Caco-2 (cell line): ENCODE measurements around the gene METTL21A. TPM values are rescaled to one million over a fixed set of nuclear protein-coding genes. Genes with fewer than 3 reads are reported as not detected.

ENCODE experiments used
- BruUV-seq: library from RNA; stranded (reverse); fragments of 400-500 nt; replicated peaks from 2 replicates; lab custom pipeline; 2021; lab: Mats Ljungman, UMichigan
- CTCF ChIA-PET: fragments of 300-600 bp; sonication (Branson Sonifier 250); formaldehyde crosslinking; loops from one replicate; lab custom pipeline; 2022; ENCODE audit warnings: antibody characterized with exemption; lab: Charles Lee
- POLR2A ChIA-PET: fragments of 300-600 bp; sonication (Branson Sonifier 250); formaldehyde crosslinking; loops from one replicate; lab custom pipeline; 2022; ENCODE audit warnings: antibody characterized with exemption; lab: Charles Lee
- DNase-seq, 2 experiments: peaks; one replicate each; pipeline versions ENCODE4 v3.0.0 to v3.0.0-alpha.2; 2020 to 2022
- H3K27me3 ChIP-seq: replicated peaks from 2 replicates; pipeline ENCODE4 v1.6.0; 2011; ENCODE audit warnings: low read length; ENCODE audit not compliant: control insufficient read depth, insufficient read depth
- H3K36me3 ChIP-seq: 2 replicates; pipeline ENCODE4 v1.5.1; 2011; ENCODE audit warnings: low read length; ENCODE audit not compliant: control insufficient read depth, insufficient read depth
- H3K4me1 ChIP-seq: fragments of 250-450 bp; sonication (Bioruptor Pico); 2 replicates; pipeline ENCODE4 v1.5.1; 2020; ENCODE audit warnings: mild to moderate bottlenecking
- H3K4me3 ChIP-seq: 2 replicates; pipeline ENCODE4 v1.5.1; 2011; ENCODE audit warnings: low read depth, mild to moderate bottlenecking, control low read depth, low read length
- H3K9me3 ChIP-seq: fragments of 250-450 bp; sonication (Bioruptor Pico); 2 replicates; pipeline ENCODE4 v1.5.1; 2020; ENCODE audit warnings: mild to moderate bottlenecking, moderate library complexity
- H3K27ac Mint-ChIP-seq: one replicate; pipeline ENCODE4 v1.8.0; 2022; ENCODE audit warnings: mixed read lengths; ENCODE audit not compliant: unreplicated experiment
- H3K27me3 Mint-ChIP-seq: one replicate; pipeline ENCODE4 v1.8.0; 2022; ENCODE audit warnings: mixed read lengths; ENCODE audit not compliant: insufficient read depth, unreplicated experiment
- H3K36me3 Mint-ChIP-seq: one replicate; pipeline ENCODE4 v1.8.0; 2022; ENCODE audit warnings: mild to moderate bottlenecking, mixed read lengths; ENCODE audit not compliant: insufficient read depth, unreplicated experiment
- H3K4me1 Mint-ChIP-seq: one replicate; pipeline ENCODE4 v1.8.0; 2022; ENCODE audit warnings: low read depth, mixed read lengths; ENCODE audit not compliant: unreplicated experiment
- H3K4me3 Mint-ChIP-seq: one replicate; pipeline ENCODE4 v1.8.0; 2022; ENCODE audit warnings: mild to moderate bottlenecking, moderate library complexity, mixed read lengths; ENCODE audit not compliant: unreplicated experiment
- H3K9me3 Mint-ChIP-seq: one replicate; pipeline ENCODE4 v1.8.0; 2022; ENCODE audit warnings: mixed read lengths; ENCODE audit not compliant: unreplicated experiment
- intact Hi-C: fragments of 100-400 bp; cut with micrococcal nuclease; formaldehyde crosslinking; loops from one replicate; pipeline ENCODE4 v1.10.0; 2022; ENCODE audit not compliant: unreplicated experiment
- total RNA-seq: library from RNA; stranded (reverse); gene quantifications from 2 replicates; pipeline ENCODE4 v1.2.3, GENCODE V29; 2022
- TF ChIP-seq, protein P1 (sequence below), 2 experiments: fragments of 200-600 bp in 1 of 2; IDR thresholded peaks; 1 replicate in 1 of 2; 2 replicates in 1 of 2; pipeline versions ENCODE4 v1.5.1 to v1.8.0; 2011 to 2022; ENCODE audit warnings: antibody characterized with exemption in 1 of 2, control low read depth in 1 of 2, inconsistent platforms in 1 of 2, low read depth in 1 of 2, low read length in 1 of 2, mild to moderate bottlenecking in 1 of 2, moderate library complexity in 1 of 2; ENCODE audit not compliant: insufficient read depth in 1 of 2, severe bottlenecking in 1 of 2, unreplicated experiment in 1 of 2

METTL21A gene
- total RNA-seq, 1 experiment from 2014 or later: 31.0 TPM

GRCh38 chr2:207601774-207602173 lies 23.4 kb downstream of the METTL21A start:
- Mint-ChIP-seq H3K36me3 (peaks cover 13% of the 10 kb centered on the region), H3K27ac (no peak overlapping the region), H3K27me3 (no peaks in the 10 kb centered on the region), H3K4me1 (no peaks in the 10 kb centered on the region), H3K9me3 (no peaks in the 10 kb centered on the region), H3K4me3 (no peak overlapping the region)
- BruUV-seq: no TSS peak
- Histone ChIP-seq H3K4me1 (no peaks in the 10 kb centered on the region), H3K4me3 (no peak overlapping the region), H3K27me3 (no peaks in the 10 kb centered on the region), H3K36me3 (no peaks in the 10 kb centered on the region; the same call in 1 of the 2 replicates), H3K9me3 (no peaks in the 10 kb centered on the region)
- DNase-seq: no peak
- ChIA-PET CTCF (interaction anchor here (0.8 kb wide), 1 partner anchor 439 kb away, joined by 5 read pairs; no protein-coding TSS in a partner anchor), POLR2A (no interaction called here)
- TF ChIP-seq, protein P1, sequence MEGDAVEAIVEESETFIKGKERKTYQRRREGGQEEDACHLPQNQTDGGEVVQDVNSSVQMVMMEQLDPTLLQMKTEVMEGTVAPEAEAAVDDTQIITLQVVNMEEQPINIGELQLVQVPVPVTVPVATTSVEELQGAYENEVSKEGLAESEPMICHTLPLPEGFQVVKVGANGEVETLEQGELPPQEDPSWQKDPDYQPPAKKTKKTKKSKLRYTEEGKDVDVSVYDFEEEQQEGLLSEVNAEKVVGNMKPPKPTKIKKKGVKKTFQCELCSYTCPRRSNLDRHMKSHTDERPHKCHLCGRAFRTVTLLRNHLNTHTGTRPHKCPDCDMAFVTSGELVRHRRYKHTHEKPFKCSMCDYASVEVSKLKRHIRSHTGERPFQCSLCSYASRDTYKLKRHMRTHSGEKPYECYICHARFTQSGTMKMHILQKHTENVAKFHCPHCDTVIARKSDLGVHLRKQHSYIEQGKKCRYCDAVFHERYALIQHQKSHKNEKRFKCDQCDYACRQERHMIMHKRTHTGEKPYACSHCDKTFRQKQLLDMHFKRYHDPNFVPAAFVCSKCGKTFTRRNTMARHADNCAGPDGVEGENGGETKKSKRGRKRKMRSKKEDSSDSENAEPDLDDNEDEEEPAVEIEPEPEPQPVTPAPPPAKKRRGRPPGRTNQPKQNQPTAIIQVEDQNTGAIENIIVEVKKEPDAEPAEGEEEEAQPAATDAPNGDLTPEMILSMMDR (IDR thresholded peaks at IDR 0.05; ENCODE audit: insufficient read depth in 1 of 2, low read depth in 1 of 2, low read length in 1 of 2, severe bottlenecking in 1 of 2, unreplicated experiment in 1 of 2): no peak
- intact Hi-C loops: loop anchor here (2.0 kb wide), 1 partner anchor 23 kb away; the partner anchor contains the start of gene METTL21A

GRCh38 chr2:207600231-207600630 lies 25.0 kb downstream of the METTL21A start:
- H3K27ac Mint-ChIP-seq: no peak overlapping the region
- H3K4me3 Mint-ChIP-seq: no peak overlapping the region
- H3K4me1 Mint-ChIP-seq: no peaks in the 10 kb centered on the region
- H3K27me3 ChIP-seq: no peaks in the 10 kb centered on the region
- TF ChIP-seq, protein P1 (IDR thresholded peaks at IDR 0.05; ENCODE audit: insufficient read depth in 1 of 2, low read depth in 1 of 2, low read length in 1 of 2, severe bottlenecking in 1 of 2, unreplicated experiment in 1 of 2): no peak
- no peaks in the 10 kb centered on the region for H3K27me3 Mint-ChIP-seq
- H3K36me3 ChIP-seq: no peaks in the 10 kb centered on the region; the same call in 1 of the 2 replicates
- intact Hi-C loops: loop anchor here (2.0 kb wide), 1 partner anchor 25 kb away; the partner anchor contains the start of gene METTL21A
- BruUV-seq: no TSS peak
- no peaks in the 10 kb centered on the region for H3K4me1 ChIP-seq
- no peak for DNase-seq
- POLR2A ChIA-PET: no interaction called here
- CTCF ChIA-PET: no interaction called here
- H3K9me3 ChIP-seq: no peaks in the 10 kb centered on the region
- peaks cover 21% of the 10 kb centered on the region for H3K36me3 Mint-ChIP-seq
- H3K4me3 ChIP-seq: no peak overlapping the region
- no peaks in the 10 kb centered on the region for H3K9me3 Mint-ChIP-seq

DNA sequence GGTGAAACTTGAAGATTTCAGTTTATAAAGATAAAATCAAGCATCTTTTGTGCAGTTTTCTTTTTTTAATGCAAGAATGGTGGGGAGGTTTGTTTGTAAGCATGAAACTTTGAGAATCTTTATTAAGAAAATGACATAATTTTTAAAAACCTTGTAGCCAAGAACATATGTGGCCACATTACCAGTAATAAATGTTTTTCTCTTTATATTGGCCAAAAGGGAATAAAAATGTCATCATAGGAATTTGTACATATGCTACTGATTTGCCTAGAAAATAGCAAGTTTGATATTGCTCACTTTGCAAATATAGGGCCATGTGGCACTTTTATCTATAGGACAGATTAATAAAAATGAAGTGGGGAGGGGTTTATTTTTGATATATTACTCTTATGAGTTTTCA lies 25.6 kb downstream of the METTL21A start:
- Histone ChIP-seq H3K4me1 (no peaks in the 10 kb centered on the region), H3K4me3 (no peak overlapping the region), H3K36me3 (no peaks in the 10 kb centered on the region), H3K27me3 (no peaks in the 10 kb centered on the region), H3K9me3 (no peaks in the 10 kb centered on the region)
- CTCF ChIA-PET: no interaction called here
- POLR2A ChIA-PET: no interaction called here
- intact Hi-C loops: loop anchor here (2.0 kb wide), 1 partner anchor 25 kb away; the partner anchor contains the start of gene METTL21A
- no peak overlapping the region for H3K27ac Mint-ChIP-seq
- TF ChIP-seq, protein P1 (IDR thresholded peaks at IDR 0.05; ENCODE audit: insufficient read depth in 1 of 2, low read depth in 1 of 2, low read length in 1 of 2, severe bottlenecking in 1 of 2, unreplicated experiment in 1 of 2): no peak
- BruUV-seq: no TSS peak
- no peak overlapping the region for H3K4me3 Mint-ChIP-seq
- no peaks in the 10 kb centered on the region for H3K9me3 Mint-ChIP-seq
- no peaks in the 10 kb centered on the region for H3K4me1 Mint-ChIP-seq
- H3K36me3 Mint-ChIP-seq: peaks cover 18% of the 10 kb centered on the region
- DNase-seq: no peak
- no peaks in the 10 kb centered on the region for H3K27me3 Mint-ChIP-seq
